B cell (primary cell): ENCODE measurements around the gene GSG1L.

Source experiments
- EZH2 ChIP-seq: IDR thresholded peaks from 2 replicates; pipeline ENCODE4 v1.6.1; 2012; ENCODE audit warnings: borderline replicate concordance, low read depth, mild to moderate bottlenecking, moderate library complexity, low read length; ENCODE audit not compliant: insufficient read depth, poor library complexity, severe bottlenecking
- TF ChIP-seq, protein P1 (sequence below): fragments of 200-600 bp; IDR thresholded peaks from one replicate; pipeline ENCODE4 v1.8.0; 2022; ENCODE audit warnings: antibody characterized with exemption, mild to moderate bottlenecking

DNA sequence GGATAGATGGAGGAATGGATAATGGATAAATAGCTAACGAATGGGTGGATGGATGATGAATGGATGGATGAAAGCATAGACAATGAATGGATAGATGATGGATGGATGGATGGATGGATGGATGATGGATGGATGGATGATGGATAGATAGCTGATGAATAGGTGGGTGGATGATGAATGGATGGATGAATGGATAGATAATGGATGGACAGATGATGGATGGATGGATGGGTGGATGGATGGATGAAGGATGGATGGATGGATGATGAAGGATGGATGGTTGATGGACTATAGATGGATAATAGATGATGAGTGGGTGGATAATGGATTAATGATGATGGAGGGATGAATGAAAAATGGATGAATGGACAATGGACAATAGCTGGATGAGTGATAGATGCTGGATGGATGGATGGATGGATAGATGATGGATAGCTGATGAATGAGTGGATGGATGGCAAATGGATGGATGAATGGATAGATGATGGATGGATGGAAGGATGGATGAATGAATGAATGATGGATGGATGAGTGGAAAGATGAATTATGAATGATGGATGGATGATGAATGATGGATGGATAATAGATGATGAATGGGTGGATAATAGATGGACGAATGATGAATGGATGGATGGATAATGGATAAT is 273.8 kb downstream of the GSG1L start:
- TF ChIP-seq, protein P1, sequence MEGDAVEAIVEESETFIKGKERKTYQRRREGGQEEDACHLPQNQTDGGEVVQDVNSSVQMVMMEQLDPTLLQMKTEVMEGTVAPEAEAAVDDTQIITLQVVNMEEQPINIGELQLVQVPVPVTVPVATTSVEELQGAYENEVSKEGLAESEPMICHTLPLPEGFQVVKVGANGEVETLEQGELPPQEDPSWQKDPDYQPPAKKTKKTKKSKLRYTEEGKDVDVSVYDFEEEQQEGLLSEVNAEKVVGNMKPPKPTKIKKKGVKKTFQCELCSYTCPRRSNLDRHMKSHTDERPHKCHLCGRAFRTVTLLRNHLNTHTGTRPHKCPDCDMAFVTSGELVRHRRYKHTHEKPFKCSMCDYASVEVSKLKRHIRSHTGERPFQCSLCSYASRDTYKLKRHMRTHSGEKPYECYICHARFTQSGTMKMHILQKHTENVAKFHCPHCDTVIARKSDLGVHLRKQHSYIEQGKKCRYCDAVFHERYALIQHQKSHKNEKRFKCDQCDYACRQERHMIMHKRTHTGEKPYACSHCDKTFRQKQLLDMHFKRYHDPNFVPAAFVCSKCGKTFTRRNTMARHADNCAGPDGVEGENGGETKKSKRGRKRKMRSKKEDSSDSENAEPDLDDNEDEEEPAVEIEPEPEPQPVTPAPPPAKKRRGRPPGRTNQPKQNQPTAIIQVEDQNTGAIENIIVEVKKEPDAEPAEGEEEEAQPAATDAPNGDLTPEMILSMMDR = no peak
- no peak for TF ChIP-seq EZH2
